Keratinocyte (primary cell): Measurements from ENCODE around the gene IFT52. TPM values are rescaled to one million over a fixed set of nuclear protein-coding genes. Genes with fewer than 3 reads are reported as not detected.

Source experiments
- DNase-seq: peaks from one replicate; pipeline ENCODE4 v3.0.0-alpha.2; 2011; ENCODE audit warnings: low read depth, missing footprints, low spot score
- FAIRE-seq: peaks from 2 replicates; lab custom pipeline; 2011; peaks lifted over from hg19 to GRCh38; lab: Jason Lieb, UNC
- H2AFZ ChIP-seq: 2 replicates; pipeline ENCODE4 v1.6.0; 2012; ENCODE audit warnings: low read length, control low read depth, inconsistent platforms; ENCODE audit not compliant: control insufficient read depth
- H3K27ac ChIP-seq: 2 replicates; pipeline ENCODE4 v1.5.1; 2011; ENCODE audit warnings: low read length; ENCODE audit not compliant: control insufficient read depth, insufficient read depth
- H3K27me3 ChIP-seq: 3 replicates; pipeline ENCODE4 v1.6.0; 2011; ENCODE audit warnings: low read length; ENCODE audit not compliant: control insufficient read depth, insufficient read depth; ENCODE audit errors: extremely low read depth
- H3K36me3 ChIP-seq, 2 experiments: 2 replicates in 1 of 2; 3 replicates in 1 of 2; pipeline ENCODE4 v1.5.1; 2011; ENCODE audit warnings: low read length in 2 of 2, mild to moderate bottlenecking in 1 of 2; ENCODE audit not compliant: control insufficient read depth in 2 of 2, insufficient read depth in 2 of 2; ENCODE audit errors: extremely low read depth in 1 of 2
- H3K4me1 ChIP-seq: 3 replicates; pipeline ENCODE4 v1.5.1; 2011; ENCODE audit warnings: low read length; ENCODE audit not compliant: control insufficient read depth, insufficient read depth; ENCODE audit errors: extremely low read depth
- H3K4me2 ChIP-seq: 3 replicates; pipeline ENCODE4 v1.6.0; 2011; ENCODE audit warnings: low read depth, low read length; ENCODE audit not compliant: control insufficient read depth, insufficient read depth; ENCODE audit errors: extremely low read depth
- H3K4me3 ChIP-seq, 3 experiments: fragments of 200-600 bp in 1 of 3; sonication (generic) in 1 of 3; 2 replicates in 2 of 3; 3 replicates in 1 of 3; pipeline ENCODE4 v1.5.1; 2011 to 2016; ENCODE audit warnings: low read length in 3 of 3, mild to moderate bottlenecking in 3 of 3, control low read depth in 2 of 3, inconsistent platforms in 1 of 3, low read depth in 1 of 3, mixed read lengths in 1 of 3, mixed run types in 1 of 3, moderate library complexity in 1 of 3; ENCODE audit not compliant: control insufficient read depth in 2 of 3, insufficient read depth in 2 of 3; ENCODE audit errors: extremely low read depth in 1 of 3
- H3K79me2 ChIP-seq: 2 replicates; pipeline ENCODE4 v1.6.0; 2012; ENCODE audit warnings: low read length; ENCODE audit not compliant: control insufficient read depth, insufficient read depth
- H3K9ac ChIP-seq: 3 replicates; pipeline ENCODE4 v1.6.0; 2011; ENCODE audit warnings: low read length; ENCODE audit not compliant: control insufficient read depth, insufficient read depth; ENCODE audit errors: extremely low read depth
- H3K9me1 ChIP-seq: 3 replicates; pipeline ENCODE4 v1.6.0; 2011; ENCODE audit warnings: low read length; ENCODE audit not compliant: control insufficient read depth, insufficient read depth; ENCODE audit errors: extremely low read depth
- H3K9me3 ChIP-seq: 2 replicates; pipeline ENCODE4 v1.5.1; 2012; ENCODE audit warnings: low read depth, low read length; ENCODE audit not compliant: control insufficient read depth
- H4K20me1 ChIP-seq: 3 replicates; pipeline ENCODE4 v1.6.0; 2011; ENCODE audit warnings: low read length; ENCODE audit not compliant: control insufficient read depth, insufficient read depth; ENCODE audit errors: extremely low read depth
- CTCF ChIP-seq, 3 experiments: IDR thresholded peaks in 1 of 3; conservative IDR thresholded peaks in 1 of 3; optimal IDR thresholded peaks in 1 of 3; 2 replicates in 2 of 3; 3 replicates in 1 of 3; pipeline versions ENCODE3 to v1.5.1; 2011; ENCODE audit warnings: low read length in 3 of 3, mild to moderate bottlenecking in 3 of 3, moderate library complexity in 2 of 3, control low read depth in 1 of 3, inconsistent platforms in 1 of 3; ENCODE audit not compliant: insufficient read depth in 2 of 3; ENCODE audit errors: extremely low read depth in 1 of 3
- EZH2 ChIP-seq: IDR thresholded peaks from one replicate; pipeline ENCODE4 v1.6.1; 2012; ENCODE audit warnings: inconsistent platforms, mild to moderate bottlenecking, low read length, moderate library complexity
- dilution Hi-C: fragments of 300-500 bp; cut with MboI; formaldehyde crosslinking; loops from one replicate; pipeline ENCODE4 v1.7.0; 2020; ENCODE audit warnings: low sequenced_read_pairs; ENCODE audit not compliant: extremely low pct_ligation_motif_present
- polyA plus RNA-seq, 5 experiments: library from polyadenylated mRNA; depleted of rRNA in 3 of 5; stranded (reverse) in 3 of 5; stranded (forward) in 1 of 5; unstranded in 1 of 5; fragments of >200 nt; gene quantifications; 1 replicate in 1 of 5; 2 replicates in 3 of 5; 3 replicates in 1 of 5; pipeline versions ENCODE4 v1.2.1 to v1.2.3, GENCODE V29; 2011 to 2012; ENCODE audit warnings: missing spikeins in 2 of 5, low read depth in 1 of 5, low replicate concordance in 1 of 5

IFT52 gene
- polyA plus RNA-seq, 1 donor (not counting 4 experiments of a cell fraction or from before 2014, with no cell fraction given): 22.8 TPM

GRCh38 chr20:43681991-43682410, 91.3 kb downstream of the IFT52 start:
- peaks cover 0 to 6% of the 10 kb centered on the region in 2 experiments for H3K36me3 ChIP-seq
- no peak for FAIRE-seq

GRCh38 chr20:43682446-43682845, 91.7 kb downstream of the IFT52 start:
- Histone ChIP-seq H3K27ac (no peak overlapping the region), H3K9me3 (no peaks in the 10 kb centered on the region), H3K9ac (no peak overlapping the region), H3K4me2 (no peak overlapping the region), H3K36me3 (peaks cover 0 to 6% of the 10 kb centered on the region in 2 experiments), H3K27me3 (no peaks in the 10 kb centered on the region), H4K20me1 (no peaks in the 10 kb centered on the region), H3K4me1 (no peaks in the 10 kb centered on the region), H2AFZ (no peak overlapping the region), H3K4me3 (no peak overlapping the region), H3K79me2 (no peaks in the 10 kb centered on the region), H3K9me1 (no peaks in the 10 kb centered on the region)
- no peak for FAIRE-seq
- dilution Hi-C loops: no loop called here
- TF ChIP-seq EZH2: no peak
- no peak for TF ChIP-seq CTCF (optimal IDR thresholded peaks at IDR 0.05 in 1 of 3, IDR thresholded peaks at IDR 0.05 in 1 of 3, conservative IDR thresholded peaks at IDR 0.05 in 1 of 3; ENCODE audit: extremely low read depth in 1 of 3, insufficient read depth in 2 of 3, low read length in 3 of 3)
- no peak for DNase-seq

More at GRCh38 chr20:43681991-43682410, 91.3 kb downstream of the IFT52 start:
- Histone ChIP-seq H3K9ac (no peak overlapping the region), H3K9me1 (no peaks in the 10 kb centered on the region), H4K20me1 (no peaks in the 10 kb centered on the region), H3K27ac (no peak overlapping the region), H3K4me2 (no peak overlapping the region), H3K4me3 (no peak overlapping the region), H3K27me3 (no peaks in the 10 kb centered on the region), H3K9me3 (no peaks in the 10 kb centered on the region), H3K79me2 (peaks cover 2% of the 10 kb centered on the region), H3K4me1 (no peaks in the 10 kb centered on the region), H2AFZ (no peak overlapping the region)
- dilution Hi-C loops: no loop called here
- DNase-seq: no peak
- TF ChIP-seq CTCF (optimal IDR thresholded peaks at IDR 0.05 in 1 of 3, IDR thresholded peaks at IDR 0.05 in 1 of 3, conservative IDR thresholded peaks at IDR 0.05 in 1 of 3; ENCODE audit: extremely low read depth in 1 of 3, insufficient read depth in 2 of 3, low read length in 3 of 3) (no peak), EZH2 (no peak)
